ENCODE data around the gene MORN1. TPM values are rescaled to one million over a fixed set of nuclear protein-coding genes. Genes with fewer than 3 reads are reported as not detected.

Gene MORN1
- total and polyA plus RNA-seq, 9 of the 15 experiments (the other 6 are each of a cell fraction or from before 2014, with no cell fraction given) = 0.24 to 9.3 (median 4.2) TPM

DNA sequence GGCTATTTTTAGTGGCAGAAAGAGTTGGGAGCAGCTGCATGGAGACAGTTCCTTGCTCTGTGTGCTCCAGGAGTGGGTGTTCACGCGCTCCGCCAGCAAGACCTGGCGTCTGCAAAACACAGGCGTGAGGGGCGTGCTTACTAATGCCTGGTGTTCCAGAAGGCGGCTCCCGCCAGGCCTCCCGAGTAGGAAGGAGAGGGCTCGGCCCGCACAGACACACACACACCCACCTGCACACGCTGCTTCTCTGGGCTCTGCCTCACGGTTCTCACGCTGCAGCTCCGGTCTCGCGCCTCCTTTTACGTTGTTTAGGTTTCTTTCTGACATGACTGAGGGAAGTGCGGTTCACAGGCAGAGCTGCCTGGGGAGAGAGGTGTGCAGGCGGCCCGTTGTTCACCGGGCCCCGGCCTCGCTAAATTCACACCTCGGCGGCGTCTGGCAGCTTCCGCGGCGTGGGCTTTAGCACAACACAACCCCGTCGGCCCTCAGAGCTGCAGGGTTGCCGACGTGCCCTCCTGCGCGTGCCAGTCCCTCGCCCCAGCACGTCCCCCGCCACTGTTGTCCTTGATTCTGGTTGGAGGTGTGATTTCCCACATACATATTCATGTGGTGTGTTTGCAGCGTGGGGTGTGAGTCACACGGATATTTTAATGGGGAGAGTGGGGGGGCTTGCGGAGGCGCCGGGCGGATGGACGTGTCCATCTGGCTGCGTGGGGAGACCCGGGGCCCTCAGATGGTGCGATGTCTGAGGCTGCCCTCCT, 86.3 kb downstream of the MORN1 start (continued):
- TF ChIP-seq, protein P1, sequence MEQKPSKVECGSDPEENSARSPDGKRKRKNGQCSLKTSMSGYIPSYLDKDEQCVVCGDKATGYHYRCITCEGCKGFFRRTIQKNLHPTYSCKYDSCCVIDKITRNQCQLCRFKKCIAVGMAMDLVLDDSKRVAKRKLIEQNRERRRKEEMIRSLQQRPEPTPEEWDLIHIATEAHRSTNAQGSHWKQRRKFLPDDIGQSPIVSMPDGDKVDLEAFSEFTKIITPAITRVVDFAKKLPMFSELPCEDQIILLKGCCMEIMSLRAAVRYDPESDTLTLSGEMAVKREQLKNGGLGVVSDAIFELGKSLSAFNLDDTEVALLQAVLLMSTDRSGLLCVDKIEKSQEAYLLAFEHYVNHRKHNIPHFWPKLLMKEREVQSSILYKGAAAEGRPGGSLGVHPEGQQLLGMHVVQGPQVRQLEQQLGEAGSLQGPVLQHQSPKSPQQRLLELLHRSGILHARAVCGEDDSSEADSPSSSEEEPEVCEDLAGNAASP (IDR thresholded peaks at IDR 0.05) = no peak

GRCh38 chr1:2304282-2304681, 87.1 kb downstream of the MORN1 start:
- in situ Hi-C loops (cut with MboI) = no loop called here

More at GRCh38 chr1:2304282-2304681, 87.1 kb downstream of the MORN1 start:
- DNase-seq (ENCODE audit: extremely low read depth in 1 of 4, low spot score in 3 of 4) (no peak), ATAC-seq (no peak), FAIRE-seq (no peak)
- H3K9ac ChIP-seq (ENCODE audit: insufficient read depth in 1 of 2, low read depth in 2 of 2, low read length in 2 of 2) = no peak overlapping the region
- no peak overlapping the region for H3K27ac ChIP-seq (ENCODE audit: extremely low read depth, low read depth, low read length)
- intact Hi-C loops (cut with micrococcal nuclease) = no loop called here
- H3K9me1 ChIP-seq (ENCODE audit: control insufficient read depth, insufficient read depth, low read length) = no peaks in the 10 kb centered on the region
- no peaks in the 10 kb centered on the region for H3K27me3 ChIP-seq (ENCODE audit: control insufficient read depth in 2 of 2, insufficient read depth in 2 of 2, low read length in 2 of 2)
- 96% methylated on average over 20 of the region's 22 CpGs for WGBS (ENCODE audit: insufficient coverage, low coverage, missing lambda C conversion rate)
- H3K4me1 ChIP-seq (replicated peaks in 1 of 2; ENCODE audit: control insufficient read depth in 2 of 2, insufficient read depth in 2 of 2, low read length in 2 of 2) = peaks cover 0 to 59% of the 10 kb centered on the region in 2 experiments; a peak in 2 of 5 replicates
- BruUV-seq (replicated peaks) = no TSS peak
- no peak overlapping the region for H3K4me3 ChIP-seq
- no peak overlapping the region for H2AFZ ChIP-seq (ENCODE audit: low read depth, low read length)
- H4K20me1 ChIP-seq (replicated peaks; ENCODE audit: control insufficient read depth, insufficient read depth, low read length) = peaks cover 13% of the 10 kb centered on the region
- H3K9me3 ChIP-seq (replicated peaks; ENCODE audit: control insufficient read depth, insufficient read depth, low read depth, low read length) = no peaks in the 10 kb centered on the region
- TF ChIP-seq SP2 (IDR thresholded peaks at IDR 0.05; ENCODE audit: extremely low read depth, low read depth, low read length, poor library complexity, severe bottlenecking) = no peak
- no peak for TF ChIP-seq ZNF134 (CRISPR knock-in tag; conservative IDR thresholded peaks at IDR 0.05)
- TF ChIP-seq, protein P2, sequence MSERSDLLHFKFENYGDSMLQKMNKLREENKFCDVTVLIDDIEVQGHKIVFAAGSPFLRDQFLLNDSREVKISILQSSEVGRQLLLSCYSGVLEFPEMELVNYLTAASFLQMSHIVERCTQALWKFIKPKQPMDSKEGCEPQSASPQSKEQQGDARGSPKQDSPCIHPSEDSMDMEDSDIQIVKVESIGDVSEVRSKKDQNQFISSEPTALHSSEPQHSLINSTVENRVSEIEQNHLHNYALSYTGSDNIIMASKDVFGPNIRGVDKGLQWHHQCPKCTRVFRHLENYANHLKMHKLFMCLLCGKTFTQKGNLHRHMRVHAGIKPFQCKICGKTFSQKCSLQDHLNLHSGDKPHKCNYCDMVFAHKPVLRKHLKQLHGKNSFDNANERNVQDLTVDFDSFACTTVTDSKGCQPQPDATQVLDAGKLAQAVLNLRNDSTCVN (CRISPR knock-in tag; IDR thresholded peaks at IDR 0.05) = no peak
- no peak for TF ChIP-seq ZNF398 (CRISPR knock-in tag; IDR thresholded peaks at IDR 0.05)
- TF ChIP-seq GATAD2A (IDR thresholded peaks at IDR 0.05) = no peak
- no peak for TF ChIP-seq MLLT1 (IDR thresholded peaks at IDR 0.05)
- H3K36me3 ChIP-seq (ENCODE audit: control insufficient read depth, insufficient read depth, low read length) = peaks cover 67% of the 10 kb centered on the region; the same call in 2 of the 3 replicates
- ChIA-PET POLR2A (no interaction called here), CTCF (ENCODE audit: low intra/inter-chr PET ratio) (no interaction called here)
- peaks cover 32% of the 10 kb centered on the region for H3K79me2 ChIP-seq (ENCODE audit: control insufficient read depth, insufficient read depth, low read length)
- H3K4me2 ChIP-seq (ENCODE audit: insufficient read depth, low read length) = no peak overlapping the region

All from K562 (cell line).